ENCODE measurements around the gene ACTN1. TPM values are rescaled to one million over a fixed set of nuclear protein-coding genes. Genes with fewer than 3 reads are reported as not detected.

The ACTN1 gene
- total RNA-seq, 2 donors from 2014 or later = 170 to 316 TPM

DNA sequence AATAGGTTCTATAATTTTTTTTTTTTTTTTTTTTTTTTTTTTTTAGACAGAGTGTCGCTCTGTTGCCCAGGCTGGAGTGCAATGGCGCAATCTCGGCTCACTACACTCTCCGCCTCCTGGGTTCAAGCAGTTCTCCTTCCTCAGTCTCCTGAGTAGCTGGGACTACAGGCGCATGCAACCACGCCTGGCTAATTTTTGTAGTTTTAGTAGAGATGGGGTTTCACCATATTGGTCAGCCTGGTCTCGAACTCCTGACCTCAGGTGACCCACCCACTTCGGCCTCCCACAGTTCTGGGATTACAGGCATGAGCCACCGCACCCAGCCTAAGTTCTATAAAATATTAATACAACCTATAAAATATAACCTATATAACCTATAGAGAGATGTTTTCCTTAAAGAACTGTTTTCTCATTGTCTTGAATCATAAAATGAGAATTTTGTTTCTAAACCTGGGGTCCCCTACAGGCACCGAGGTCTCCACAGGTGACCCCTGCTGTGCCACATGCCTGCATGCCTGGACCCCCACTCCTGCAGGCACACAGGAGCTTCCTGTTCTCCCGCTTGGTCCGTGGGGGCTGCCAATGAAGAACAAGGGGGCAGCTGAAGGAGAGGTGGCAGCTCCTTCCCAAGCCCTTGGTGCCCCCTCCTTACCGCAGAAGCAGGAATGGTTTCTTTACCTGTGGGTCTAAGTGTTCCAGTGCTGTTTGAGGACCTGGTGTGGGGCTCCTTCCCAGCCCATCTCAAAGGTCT, 115.3 kb downstream of the ACTN1 start:
- no peaks in the 10 kb centered on the region for H3K36me3 ChIP-seq
- no peak for DNase-seq (ENCODE audit: low spot score)
- no peak overlapping the region for H3K4me3 ChIP-seq
- no peak overlapping the region for H3K27ac ChIP-seq
- H3K27me3 ChIP-seq = no peaks in the 10 kb centered on the region
- peaks cover 0 to 4% of the 10 kb centered on the region in 2 donors for H3K4me1 ChIP-seq
- TF ChIP-seq, protein P1, sequence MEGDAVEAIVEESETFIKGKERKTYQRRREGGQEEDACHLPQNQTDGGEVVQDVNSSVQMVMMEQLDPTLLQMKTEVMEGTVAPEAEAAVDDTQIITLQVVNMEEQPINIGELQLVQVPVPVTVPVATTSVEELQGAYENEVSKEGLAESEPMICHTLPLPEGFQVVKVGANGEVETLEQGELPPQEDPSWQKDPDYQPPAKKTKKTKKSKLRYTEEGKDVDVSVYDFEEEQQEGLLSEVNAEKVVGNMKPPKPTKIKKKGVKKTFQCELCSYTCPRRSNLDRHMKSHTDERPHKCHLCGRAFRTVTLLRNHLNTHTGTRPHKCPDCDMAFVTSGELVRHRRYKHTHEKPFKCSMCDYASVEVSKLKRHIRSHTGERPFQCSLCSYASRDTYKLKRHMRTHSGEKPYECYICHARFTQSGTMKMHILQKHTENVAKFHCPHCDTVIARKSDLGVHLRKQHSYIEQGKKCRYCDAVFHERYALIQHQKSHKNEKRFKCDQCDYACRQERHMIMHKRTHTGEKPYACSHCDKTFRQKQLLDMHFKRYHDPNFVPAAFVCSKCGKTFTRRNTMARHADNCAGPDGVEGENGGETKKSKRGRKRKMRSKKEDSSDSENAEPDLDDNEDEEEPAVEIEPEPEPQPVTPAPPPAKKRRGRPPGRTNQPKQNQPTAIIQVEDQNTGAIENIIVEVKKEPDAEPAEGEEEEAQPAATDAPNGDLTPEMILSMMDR (IDR thresholded peaks at IDR 0.05) = no peak
- peaks cover 0 to 8% of the 10 kb centered on the region in 2 donors for H3K9me3 ChIP-seq

DNA sequence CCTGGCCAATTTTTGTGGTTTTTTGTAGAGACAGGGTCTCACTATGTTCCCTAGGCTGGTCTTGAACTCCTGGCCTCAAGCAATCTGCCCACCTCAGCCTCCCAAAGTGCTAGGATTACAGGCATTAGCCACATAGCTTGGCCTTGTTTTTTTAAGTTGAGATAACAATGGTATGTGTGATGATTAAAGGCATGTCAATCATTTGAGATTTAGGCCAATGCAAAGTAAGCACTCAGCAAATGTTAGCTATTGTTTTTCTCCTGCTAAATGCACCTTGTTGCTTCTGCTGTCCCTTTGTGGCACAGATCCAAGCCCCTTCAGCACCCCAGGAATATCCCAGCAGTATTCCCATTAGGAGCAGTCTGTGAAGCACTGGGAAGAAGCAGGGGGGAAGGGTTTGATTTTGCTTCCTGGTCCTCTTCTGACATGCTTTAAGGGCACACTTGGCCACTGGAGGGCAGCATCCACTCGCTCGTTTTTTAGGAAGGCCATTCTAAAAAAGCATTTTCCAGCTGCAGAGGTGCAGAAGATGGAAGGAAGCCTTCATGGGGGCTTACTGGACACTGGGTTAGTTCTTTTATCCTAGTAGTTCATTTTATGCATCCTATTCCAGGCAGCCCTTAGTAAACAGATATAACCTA, 116.0 kb downstream of the ACTN1 start:
- Histone ChIP-seq H3K9me3 (peaks cover 0 to 8% of the 10 kb centered on the region in 2 donors), H3K36me3 (no peaks in the 10 kb centered on the region), H3K4me1 (peaks cover 0 to 4% of the 10 kb centered on the region in 2 donors), H3K4me3 (no peak overlapping the region), H3K27ac (no peak overlapping the region), H3K27me3 (no peaks in the 10 kb centered on the region)
- DNase-seq (ENCODE audit: low spot score) = peak; percentile 79
- TF ChIP-seq, protein P1 (IDR thresholded peaks at IDR 0.05) = peak; percentile 58 to 79

DNA sequence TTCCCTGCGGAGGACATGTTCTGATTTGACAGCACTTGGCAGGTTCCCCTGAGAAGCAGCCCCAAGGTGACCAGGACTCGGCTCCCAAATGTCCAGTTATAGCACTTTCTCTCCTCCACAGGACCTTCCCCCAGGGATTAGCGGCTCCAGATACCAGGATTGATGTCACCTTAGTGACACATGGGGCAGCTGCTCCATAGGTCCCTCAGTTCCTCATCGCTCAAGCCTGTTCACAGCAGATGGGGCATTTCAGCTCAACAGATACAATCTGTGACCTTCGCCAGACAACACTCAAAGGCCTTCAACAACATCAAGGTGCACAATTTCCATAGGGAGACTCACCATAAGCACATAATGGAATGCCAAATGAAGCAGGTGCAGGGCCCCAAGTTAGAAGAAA, 118.3 kb downstream of the ACTN1 start:
- H3K27me3 ChIP-seq = no peaks in the 10 kb centered on the region
- peaks cover 0 to 7% of the 10 kb centered on the region in 2 donors for H3K9me3 ChIP-seq
- no peak overlapping the region for H3K4me3 ChIP-seq
- no peaks in the 10 kb centered on the region for H3K36me3 ChIP-seq
- peaks cover 0 to 4% of the 10 kb centered on the region in 2 donors for H3K4me1 ChIP-seq
- no peak for DNase-seq (ENCODE audit: low spot score)
- TF ChIP-seq, protein P1 (IDR thresholded peaks at IDR 0.05) = no peak
- H3K27ac ChIP-seq = no peak overlapping the region

DNA sequence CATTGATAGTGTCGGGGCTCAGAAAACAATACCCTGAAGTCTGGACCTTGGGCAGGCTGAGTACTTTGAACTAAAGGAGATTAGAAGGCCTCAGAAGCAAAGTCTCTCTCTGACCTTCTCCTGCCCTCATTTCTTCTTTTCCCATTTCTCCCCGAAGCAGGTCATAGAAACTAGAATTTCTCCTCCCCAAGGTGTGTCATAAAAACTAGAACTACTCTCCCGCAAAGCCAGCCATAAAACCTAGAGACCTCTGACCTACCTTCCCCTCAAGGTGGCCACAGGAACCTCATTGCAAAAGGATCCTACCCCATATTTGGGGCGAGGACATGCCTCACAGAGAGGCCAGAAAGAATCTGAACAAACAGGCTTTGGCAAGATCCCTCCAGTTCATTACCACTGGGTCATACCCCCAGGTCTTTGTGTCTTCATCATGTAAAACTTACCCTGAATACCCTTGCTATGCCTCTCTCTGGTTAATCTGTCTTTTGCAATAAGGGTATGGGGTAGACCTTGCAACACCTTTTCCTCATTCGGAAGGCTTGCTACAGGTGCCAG, 121.5 kb downstream of the ACTN1 start:
- H3K36me3 ChIP-seq = no peaks in the 10 kb centered on the region
- TF ChIP-seq, protein P1 (IDR thresholded peaks at IDR 0.05) = no peak
- no peaks in the 10 kb centered on the region for H3K4me1 ChIP-seq
- H3K27ac ChIP-seq = no peak overlapping the region
- no peaks in the 10 kb centered on the region for H3K27me3 ChIP-seq
- no peak overlapping the region for H3K4me3 ChIP-seq
- no peaks in the 10 kb centered on the region for H3K9me3 ChIP-seq
- DNase-seq (ENCODE audit: low spot score) = peak; percentile 16

DNA sequence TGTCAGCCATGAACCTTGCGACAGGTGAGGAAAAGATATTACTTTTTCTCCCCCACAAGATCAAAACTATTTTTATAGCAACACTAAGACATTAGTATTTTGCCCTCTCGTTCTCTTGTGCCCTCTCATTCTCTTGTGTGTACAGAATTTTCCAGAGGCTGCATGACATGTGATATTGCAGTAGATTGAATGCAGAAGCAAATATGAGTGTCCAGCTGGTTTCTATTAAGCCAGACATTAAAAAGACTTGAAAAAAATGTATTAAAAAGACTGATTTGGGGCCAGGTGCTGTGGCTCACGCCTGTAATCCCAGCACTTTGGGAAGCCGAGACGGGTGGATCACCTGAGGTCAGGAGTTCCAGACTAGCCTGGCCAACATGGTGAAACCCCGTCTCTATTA, 122.5 kb downstream of the ACTN1 start:
- TF ChIP-seq, protein P1 (IDR thresholded peaks at IDR 0.05) = no peak
- Histone ChIP-seq H3K9me3 (no peaks in the 10 kb centered on the region), H3K4me1 (no peaks in the 10 kb centered on the region), H3K4me3 (no peak overlapping the region), H3K27me3 (no peaks in the 10 kb centered on the region), H3K27ac (no peak overlapping the region), H3K36me3 (no peaks in the 10 kb centered on the region)
- peak; percentile 11 for DNase-seq (ENCODE audit: low spot score)
